ENCODE measurements around the gene ITPKB. TPM values are rescaled to one million over a fixed set of nuclear protein-coding genes. Genes with fewer than 3 reads are reported as not detected.
"Not testable (repeated sequence)": the region's sequence is repeated elsewhere in the genome, so short reads cannot be mapped to it uniquely, and the experiment has no call there.

ITPKB gene
- polyA plus RNA-seq, 1 donor from 2014 or later, result 20.4 TPM

GRCh38 chr1:226603858-226604559 lies 135.1 kb downstream of the ITPKB start:
- H3K27me3 Mint-ChIP-seq, result no peaks in the 10 kb centered on the region
- H3K36me3 Mint-ChIP-seq, result no peaks in the 10 kb centered on the region
- no peaks in the 10 kb centered on the region for H3K9me3 Mint-ChIP-seq
- no peak overlapping the region for H3K4me3 Mint-ChIP-seq
- H3K27ac Mint-ChIP-seq, result no peak overlapping the region
- H3K4me1 Mint-ChIP-seq, result peaks cover 0 to 3% (median 2%) of the 10 kb centered on the region in 3 donors

- H3K27ac Mint-ChIP-seq, result peak overlapping the region in 1 of 3 donors; percentile 71
- H3K4me3 Mint-ChIP-seq, result no peak overlapping the region
- no peaks in the 10 kb centered on the region for H3K36me3 Mint-ChIP-seq
- H3K27me3 Mint-ChIP-seq, result no peaks in the 10 kb centered on the region
- no peaks in the 10 kb centered on the region for H3K9me3 Mint-ChIP-seq
- peaks cover 0 to 3% (median 2%) of the 10 kb centered on the region in 3 donors for H3K4me1 Mint-ChIP-seq
Measured at GRCh38 chr1:226603022-226603857, 135.8 kb downstream of the ITPKB start.

GRCh38 chr1:226602186-226603021 lies 136.7 kb downstream of the ITPKB start:
- Mint-ChIP-seq H3K27me3 (no peaks in the 10 kb centered on the region), H3K4me3 (no peak overlapping the region), H3K27ac (peak overlapping the region in 1 of 3 donors; percentile 71), H3K36me3 (no peaks in the 10 kb centered on the region), H3K4me1 (peaks cover 3 to 5% (median 5%) of the 10 kb centered on the region in 3 donors), H3K9me3 (no peaks in the 10 kb centered on the region)

GRCh38 chr1:226601456-226601855 lies 137.6 kb downstream of the ITPKB start:
- Mint-ChIP-seq H3K9me3 (no peaks in the 10 kb centered on the region), H3K36me3 (no peaks in the 10 kb centered on the region), H3K4me1 (peaks cover 4 to 5% (median 5%) of the 10 kb centered on the region in 3 donors), H3K27me3 (no peaks in the 10 kb centered on the region), H3K4me3 (peak overlapping the region in 1 of 4 donors; percentile 17), H3K27ac (no peak overlapping the region)

GRCh38 chr1:226600254-226600653 lies 138.8 kb downstream of the ITPKB start:
- Mint-ChIP-seq H3K9me3 (peaks cover 0 to 5% (median 2%) of the 10 kb centered on the region in 3 donors), H3K36me3 (no peaks in the 10 kb centered on the region), H3K27ac (no peak overlapping the region), H3K4me1 (peaks cover 4 to 5% (median 5%) of the 10 kb centered on the region in 3 donors), H3K27me3 (peaks cover 2% of the 10 kb centered on the region), H3K4me3 (no peak overlapping the region)

GRCh38 chr1:226599636-226600238 lies 139.3 kb downstream of the ITPKB start:
- Mint-ChIP-seq H3K9me3 (peaks cover 0 to 5% (median 2%) of the 10 kb centered on the region in 3 donors), H3K36me3 (no peaks in the 10 kb centered on the region), H3K27ac (no peak overlapping the region), H3K4me3 (no peak overlapping the region), H3K4me1 (peaks cover 4 to 5% (median 5%) of the 10 kb centered on the region in 3 donors), H3K27me3 (peaks cover 5% of the 10 kb centered on the region)

- H3K27me3 Mint-ChIP-seq, H3K4me1 Mint-ChIP-seq, H3K36me3 Mint-ChIP-seq, H3K4me3 Mint-ChIP-seq, H3K9me3 Mint-ChIP-seq, H3K27ac Mint-ChIP-seq: not testable (repeated sequence)
Measured at GRCh38 chr1:226598955-226599354, 140.1 kb downstream of the ITPKB start.

- Mint-ChIP-seq H3K9me3 (peaks cover 0 to 5% (median 2%) of the 10 kb centered on the region in 3 donors), H3K27ac (no peak overlapping the region), H3K27me3 (peaks cover 11% of the 10 kb centered on the region)
Measured at GRCh38 chr1:226598455-226598849, 140.6 kb downstream of the ITPKB start.

GRCh38 chr1:226597616-226598454 lies 141.2 kb downstream of the ITPKB start:
- Mint-ChIP-seq H3K27me3 (peaks cover 11% of the 10 kb centered on the region), H3K9me3 (peaks cover 0 to 5% (median 2%) of the 10 kb centered on the region in 3 donors), H3K4me1 (peaks cover 3 to 4% (median 4%) of the 10 kb centered on the region in 3 donors), H3K36me3 (no peaks in the 10 kb centered on the region), H3K27ac (no peak overlapping the region), H3K4me3 (no peak overlapping the region)

More at GRCh38 chr1:226598455-226598849, 140.6 kb downstream of the ITPKB start:
- no peak overlapping the region for H3K4me3 Mint-ChIP-seq
- no peaks in the 10 kb centered on the region for H3K36me3 Mint-ChIP-seq
- H3K4me1 Mint-ChIP-seq, result peaks cover 4 to 5% (median 5%) of the 10 kb centered on the region in 3 donors

GRCh38 chr1:226596531-226597165 lies 142.4 kb downstream of the ITPKB start:
- Mint-ChIP-seq H3K9me3 (peaks cover 0 to 5% (median 2%) of the 10 kb centered on the region in 3 donors), H3K4me1 (peaks cover 3 to 5% (median 4%) of the 10 kb centered on the region in 3 donors), H3K4me3 (peak overlapping the region in 1 of 4 donors; percentile 1), H3K36me3 (no peaks in the 10 kb centered on the region), H3K27me3 (peaks cover 16% of the 10 kb centered on the region), H3K27ac (no peak overlapping the region)

- no peak overlapping the region for H3K4me3 Mint-ChIP-seq
- H3K27me3 Mint-ChIP-seq, result peaks cover 18% of the 10 kb centered on the region
Measured at GRCh38 chr1:226593541-226593940, 145.5 kb downstream of the ITPKB start.

GRCh38 chr1:226590614-226591013 lies 148.5 kb downstream of the ITPKB start:
- Mint-ChIP-seq H3K4me3 (no peak overlapping the region), H3K27me3 (peaks cover 18% of the 10 kb centered on the region), H3K4me1 (peaks cover 0 to 1% (median 0%) of the 10 kb centered on the region in 3 donors), H3K27ac (no peak overlapping the region), H3K9me3 (peaks cover 0 to 3% (median 0%) of the 10 kb centered on the region in 3 donors), H3K36me3 (no peaks in the 10 kb centered on the region)

More at GRCh38 chr1:226593541-226593940, 145.5 kb downstream of the ITPKB start:
- Mint-ChIP-seq H3K36me3 (no peaks in the 10 kb centered on the region), H3K27ac (no peak overlapping the region), H3K9me3 (peaks cover 0 to 5% (median 2%) of the 10 kb centered on the region in 3 donors), H3K4me1 (peaks cover 3 to 4% (median 3%) of the 10 kb centered on the region in 3 donors)

All from IgD-negative memory B cell (primary cell).